ENCODE measurements around the gene OR52E1.

OR52E1 gene

DNA sequence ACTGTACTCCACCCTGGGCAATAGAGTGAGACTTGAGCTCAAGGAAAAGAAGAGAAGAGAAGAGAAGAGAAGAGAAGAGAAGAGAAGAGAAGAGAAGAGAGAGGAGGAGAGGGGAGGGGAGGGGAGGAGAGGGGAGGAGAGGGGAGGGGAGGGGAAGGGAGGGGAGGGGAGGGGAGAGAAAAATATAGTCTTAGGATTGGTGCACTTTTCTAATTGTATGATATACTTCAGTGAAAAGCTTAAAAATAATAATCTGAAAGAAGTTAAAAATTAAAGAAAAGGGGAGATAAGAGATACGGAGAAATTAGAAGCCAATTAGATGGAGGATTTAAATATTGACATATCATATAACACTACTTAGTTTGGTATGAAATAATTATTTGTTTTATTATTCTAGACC lies 49.5 kb downstream of the OR52E1 start:
- no peak for FAIRE-seq
